ENCODE measurements around the gene ERGIC3. TPM values are rescaled to one million over a fixed set of nuclear protein-coding genes. Genes with fewer than 3 reads are reported as not detected.

The ERGIC3 gene
- total and polyA plus RNA-seq, 10 of the 15 experiments (the other 5 are each of a cell fraction or from before 2014, with no cell fraction given) = 90.4 to 210 (median 139) TPM

DNA sequence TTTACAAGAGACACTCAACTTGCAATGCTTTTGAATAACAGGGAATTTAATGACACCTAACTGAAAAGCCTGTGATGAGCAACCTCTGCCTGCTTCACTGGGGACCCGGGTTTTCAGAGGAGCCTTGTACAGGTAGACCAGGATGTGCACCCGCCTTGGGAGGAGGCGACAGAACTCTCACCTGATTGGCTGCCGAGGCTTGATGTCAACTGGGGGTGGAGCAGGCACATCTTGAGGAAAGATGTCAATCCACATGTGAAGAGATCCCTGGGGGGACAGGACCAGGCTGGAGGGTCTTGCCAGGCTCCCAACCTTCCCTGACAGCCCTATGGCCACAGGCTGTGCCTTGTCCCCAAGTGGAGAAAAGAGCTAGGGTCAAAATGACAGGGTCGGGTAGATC lies 19.8 kb downstream of the ERGIC3 start (continued):
- TF ChIP-seq, protein P1, sequence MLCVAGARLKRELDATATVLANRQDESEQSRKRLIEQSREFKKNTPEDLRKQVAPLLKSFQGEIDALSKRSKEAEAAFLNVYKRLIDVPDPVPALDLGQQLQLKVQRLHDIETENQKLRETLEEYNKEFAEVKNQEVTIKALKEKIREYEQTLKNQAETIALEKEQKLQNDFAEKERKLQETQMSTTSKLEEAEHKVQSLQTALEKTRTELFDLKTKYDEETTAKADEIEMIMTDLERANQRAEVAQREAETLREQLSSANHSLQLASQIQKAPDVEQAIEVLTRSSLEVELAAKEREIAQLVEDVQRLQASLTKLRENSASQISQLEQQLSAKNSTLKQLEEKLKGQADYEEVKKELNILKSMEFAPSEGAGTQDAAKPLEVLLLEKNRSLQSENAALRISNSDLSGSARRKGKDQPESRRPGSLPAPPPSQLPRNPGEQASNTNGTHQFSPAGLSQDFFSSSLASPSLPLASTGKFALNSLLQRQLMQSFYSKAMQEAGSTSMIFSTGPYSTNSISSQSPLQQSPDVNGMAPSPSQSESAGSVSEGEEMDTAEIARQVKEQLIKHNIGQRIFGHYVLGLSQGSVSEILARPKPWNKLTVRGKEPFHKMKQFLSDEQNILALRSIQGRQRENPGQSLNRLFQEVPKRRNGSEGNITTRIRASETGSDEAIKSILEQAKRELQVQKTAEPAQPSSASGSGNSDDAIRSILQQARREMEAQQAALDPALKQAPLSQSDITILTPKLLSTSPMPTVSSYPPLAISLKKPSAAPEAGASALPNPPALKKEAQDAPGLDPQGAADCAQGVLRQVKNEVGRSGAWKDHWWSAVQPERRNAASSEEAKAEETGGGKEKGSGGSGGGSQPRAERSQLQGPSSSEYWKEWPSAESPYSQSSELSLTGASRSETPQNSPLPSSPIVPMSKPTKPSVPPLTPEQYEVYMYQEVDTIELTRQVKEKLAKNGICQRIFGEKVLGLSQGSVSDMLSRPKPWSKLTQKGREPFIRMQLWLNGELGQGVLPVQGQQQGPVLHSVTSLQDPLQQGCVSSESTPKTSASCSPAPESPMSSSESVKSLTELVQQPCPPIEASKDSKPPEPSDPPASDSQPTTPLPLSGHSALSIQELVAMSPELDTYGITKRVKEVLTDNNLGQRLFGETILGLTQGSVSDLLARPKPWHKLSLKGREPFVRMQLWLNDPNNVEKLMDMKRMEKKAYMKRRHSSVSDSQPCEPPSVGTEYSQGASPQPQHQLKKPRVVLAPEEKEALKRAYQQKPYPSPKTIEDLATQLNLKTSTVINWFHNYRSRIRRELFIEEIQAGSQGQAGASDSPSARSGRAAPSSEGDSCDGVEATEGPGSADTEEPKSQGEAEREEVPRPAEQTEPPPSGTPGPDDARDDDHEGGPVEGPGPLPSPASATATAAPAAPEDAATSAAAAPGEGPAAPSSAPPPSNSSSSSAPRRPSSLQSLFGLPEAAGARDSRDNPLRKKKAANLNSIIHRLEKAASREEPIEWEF (IDR thresholded peaks at IDR 0.05; ENCODE audit: insufficient replicate concordance, low read depth, low read length) = no peak
- TF ChIP-seq, protein P2, sequence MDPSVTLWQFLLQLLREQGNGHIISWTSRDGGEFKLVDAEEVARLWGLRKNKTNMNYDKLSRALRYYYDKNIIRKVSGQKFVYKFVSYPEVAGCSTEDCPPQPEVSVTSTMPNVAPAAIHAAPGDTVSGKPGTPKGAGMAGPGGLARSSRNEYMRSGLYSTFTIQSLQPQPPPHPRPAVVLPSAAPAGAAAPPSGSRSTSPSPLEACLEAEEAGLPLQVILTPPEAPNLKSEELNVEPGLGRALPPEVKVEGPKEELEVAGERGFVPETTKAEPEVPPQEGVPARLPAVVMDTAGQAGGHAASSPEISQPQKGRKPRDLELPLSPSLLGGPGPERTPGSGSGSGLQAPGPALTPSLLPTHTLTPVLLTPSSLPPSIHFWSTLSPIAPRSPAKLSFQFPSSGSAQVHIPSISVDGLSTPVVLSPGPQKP (IDR thresholded peaks at IDR 0.05; ENCODE audit: low read depth, low read length) = no peak

DNA sequence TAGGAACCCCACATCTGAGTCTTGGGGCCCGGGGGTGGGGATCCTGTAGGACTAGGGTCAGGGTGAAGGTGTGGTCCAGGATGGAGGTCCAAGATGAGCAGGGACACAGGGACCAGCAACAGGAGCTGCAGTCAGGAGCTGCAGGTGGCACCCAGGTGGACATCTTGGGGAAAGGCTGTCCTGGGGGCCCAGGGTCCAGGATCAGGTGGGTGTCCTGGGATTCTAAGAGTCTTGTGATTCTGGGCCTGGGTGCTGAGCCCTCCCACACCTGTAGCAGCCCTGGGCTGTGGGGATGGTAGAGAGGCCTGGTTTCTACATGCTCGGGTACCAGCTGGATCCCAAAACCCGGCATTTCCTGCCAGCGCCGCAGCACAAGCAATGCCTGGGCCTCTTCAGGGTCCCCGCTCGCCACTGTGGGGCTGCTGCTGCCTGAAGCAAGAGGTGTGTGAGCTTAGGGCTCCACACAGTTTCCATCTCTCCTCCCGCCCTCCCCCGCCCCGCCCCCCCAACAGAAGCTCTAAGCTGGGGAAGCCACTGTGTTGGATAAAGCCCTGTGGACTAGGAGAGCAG lies 20.7 kb downstream of the ERGIC3 start:
- no peak for ATAC-seq
- H3K4me2 ChIP-seq (ENCODE audit: control insufficient read depth, insufficient read depth) = no peak overlapping the region
- no peak for DNase-seq (ENCODE audit: low read depth, low spot score)
- ChIA-PET POLR2A (interaction anchor here (0.6 kb wide), 1 partner anchor 250 kb away, joined by 8 read pairs; no protein-coding TSS in a partner anchor), RAD21 (ENCODE audit: unreplicated experiment) (no interaction called here), CTCF (interaction anchor here (1.1 kb wide), 1 partner anchor 63 kb away, joined by 3 read pairs; no protein-coding TSS in a partner anchor), SMC1A (ENCODE audit: uncharacterized antibody, unreplicated experiment) (no interaction called here)
- no peak overlapping the region for H2AFZ ChIP-seq (ENCODE audit: control insufficient read depth, low read depth, low read length)
- in situ Hi-C loops (cut with MboI) = no loop called here
- intact Hi-C loops (cut with micrococcal nuclease; ENCODE audit: unreplicated experiment) = no loop called here
- no peak overlapping the region for H3K9ac ChIP-seq (ENCODE audit: control insufficient read depth, insufficient read depth, low read length)
- no peaks in the 10 kb centered on the region for H3K79me2 ChIP-seq (ENCODE audit: control insufficient read depth, insufficient read depth, low read length)
- H3K36me3 ChIP-seq (ENCODE audit: control insufficient read depth in 2 of 2, insufficient read depth in 2 of 2, low read length in 1 of 2) = no peaks in the 10 kb centered on the region; a peak in 1 of 4 replicates
- no peak for FAIRE-seq
- H3K9me3 ChIP-seq (replicated peaks; ENCODE audit: control insufficient read depth, insufficient read depth, low read length) = no peaks in the 10 kb centered on the region
- H4K20me1 ChIP-seq (ENCODE audit: control insufficient read depth, insufficient read depth) = no peaks in the 10 kb centered on the region
- H3K27ac ChIP-seq (ENCODE audit: control insufficient read depth, insufficient read depth) = no peak overlapping the region
- BruUV-seq (replicated peaks) = no TSS peak
- 64% methylated on average over 7 of the region's 10 CpGs for WGBS (ENCODE audit: insufficient coverage, insufficient replicate concordance, low lambda C conversion rate, missing lambda C conversion rate)
- H3K4me1 ChIP-seq (ENCODE audit: control insufficient read depth, insufficient read depth, low read length) = no peaks in the 10 kb centered on the region
- no peaks in the 10 kb centered on the region for H3K27me3 ChIP-seq (replicated peaks in 1 of 2; ENCODE audit: control insufficient read depth in 2 of 2, insufficient read depth in 2 of 2, low read length in 1 of 2)
- H3K4me3 ChIP-seq = no peak overlapping the region
- TF ChIP-seq, protein P3, sequence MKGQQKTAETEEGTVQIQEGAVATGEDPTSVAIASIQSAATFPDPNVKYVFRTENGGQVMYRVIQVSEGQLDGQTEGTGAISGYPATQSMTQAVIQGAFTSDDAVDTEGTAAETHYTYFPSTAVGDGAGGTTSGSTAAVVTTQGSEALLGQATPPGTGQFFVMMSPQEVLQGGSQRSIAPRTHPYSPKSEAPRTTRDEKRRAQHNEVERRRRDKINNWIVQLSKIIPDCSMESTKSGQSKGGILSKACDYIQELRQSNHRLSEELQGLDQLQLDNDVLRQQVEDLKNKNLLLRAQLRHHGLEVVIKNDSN (IDR thresholded peaks at IDR 0.05; ENCODE audit: borderline replicate concordance, extremely low read length, insufficient read depth, low read depth, low read length) = no peak
- TF ChIP-seq HDGF (IDR thresholded peaks at IDR 0.05) (no peak), RELA (IDR thresholded peaks at IDR 0.05; ENCODE audit: borderline replicate concordance, partially characterized antibody) (no peak), FOXK2 (IDR thresholded peaks at IDR 0.05) (no peak)
- TF ChIP-seq, protein P1 (IDR thresholded peaks at IDR 0.05; ENCODE audit: insufficient replicate concordance, low read depth, low read length) = no peak

Measured in GM12878 (cell line).